SK-N-MC (cell line): ENCODE data around the gene IRGC.
A peak's percentile ranks its signal among the peaks of the same experiment; 100 is the strongest.

Source experiments
- DNase-seq: peaks from one replicate; pipeline ENCODE4 v3.0.0-alpha.2; 2011; ENCODE audit warnings: low read depth, low spot score
- H3K27ac ChIP-seq: fragments of 200-600 bp; sonication (generic); 2 replicates; pipeline ENCODE4 v1.5.1; 2016; ENCODE audit warnings: mixed run types
- H3K36me3 ChIP-seq: fragments of 200-600 bp; sonication (generic); 2 replicates; pipeline ENCODE4 v1.6.1; 2017; ENCODE audit warnings: antibody characterized with exemption, low read length, mixed read lengths; ENCODE audit not compliant: insufficient read depth
- H3K4me3 ChIP-seq: fragments of 200-600 bp; sonication (generic); 2 replicates; pipeline ENCODE4 v1.5.1; 2016
- H3K9ac ChIP-seq: fragments of 200-600 bp; sonication (generic); 2 replicates; pipeline ENCODE4 v1.8.0; 2017; ENCODE audit warnings: mixed run types, mixed read lengths; ENCODE audit not compliant: insufficient read length
- H3K9me3 ChIP-seq: fragments of 200-600 bp; sonication (generic); 2 replicates; pipeline ENCODE4 v1.6.1; 2017; ENCODE audit warnings: low read depth, mild to moderate bottlenecking, antibody characterized with exemption, low read length, moderate library complexity, mixed read lengths
- EZH2 ChIP-seq: fragments of 200-600 bp; sonication (generic); IDR thresholded peaks from one replicate; pipeline ENCODE4 v1.6.1; 2017; ENCODE audit warnings: antibody characterized with exemption
- FOXP2 ChIP-seq: optimal IDR thresholded peaks from 2 replicates; pipeline ENCODE3; 2011; ENCODE audit warnings: mild to moderate bottlenecking, moderate library complexity; ENCODE audit not compliant: insufficient read depth; ENCODE audit errors: extremely low read length, control extremely low read depth
- POLR2AphosphoS5 ChIP-seq: IDR thresholded peaks from 2 replicates; pipeline ENCODE4 v1.6.1; 2012; ENCODE audit warnings: mild to moderate bottlenecking, low read depth, low read length, borderline replicate concordance

IRGC gene

GRCh38 chr19:43739439-43740235, 23.8 kb downstream of the IRGC start:
- H3K4me3 ChIP-seq: no peak overlapping the region
- H3K27ac ChIP-seq: no peak overlapping the region
- peaks cover 90% of the 10 kb centered on the region for H3K36me3 ChIP-seq
- DNase-seq: no peak
- H3K9me3 ChIP-seq: no peaks in the 10 kb centered on the region
- TF ChIP-seq EZH2 (no peak), FOXP2 (no peak), POLR2AphosphoS5 (no peak)
- no peak overlapping the region for H3K9ac ChIP-seq

GRCh38 chr19:43741075-43741825, 25.4 kb downstream of the IRGC start:
- H3K36me3 ChIP-seq: peaks cover 90% of the 10 kb centered on the region
- peak overlapping the region; percentile 4 for H3K9ac ChIP-seq
- TF ChIP-seq EZH2 (no peak), POLR2AphosphoS5 (no peak), FOXP2 (no peak)
- no peak overlapping the region for H3K27ac ChIP-seq
- H3K9me3 ChIP-seq: no peaks in the 10 kb centered on the region
- no peak for DNase-seq
- no peak overlapping the region for H3K4me3 ChIP-seq

GRCh38 chr19:43743059-43743458, 27.2 kb downstream of the IRGC start:
- Histone ChIP-seq H3K27ac (no peak overlapping the region), H3K4me3 (no peak overlapping the region), H3K36me3 (peaks cover 93% of the 10 kb centered on the region), H3K9me3 (no peaks in the 10 kb centered on the region), H3K9ac (no peak overlapping the region)
- DNase-seq: no peak
- TF ChIP-seq POLR2AphosphoS5: no peak

GRCh38 chr19:43747557-43748204, 31.8 kb downstream of the IRGC start:
- Histone ChIP-seq H3K4me3 (no peak overlapping the region), H3K9ac (no peak overlapping the region), H3K9me3 (no peaks in the 10 kb centered on the region), H3K27ac (no peak overlapping the region), H3K36me3 (peaks cover 87% of the 10 kb centered on the region)
- no peak for TF ChIP-seq FOXP2
- TF ChIP-seq POLR2AphosphoS5: no peak
- no peak for TF ChIP-seq EZH2
- DNase-seq: no peak

GRCh38 chr19:43748205-43748594, 32.3 kb downstream of the IRGC start:
- H3K27ac ChIP-seq: no peak overlapping the region
- no peaks in the 10 kb centered on the region for H3K9me3 ChIP-seq
- no peak overlapping the region for H3K4me3 ChIP-seq
- DNase-seq: no peak
- H3K36me3 ChIP-seq: peaks cover 86% of the 10 kb centered on the region
- no peak for TF ChIP-seq POLR2AphosphoS5
- no peak for TF ChIP-seq EZH2
- TF ChIP-seq FOXP2: no peak
- no peak overlapping the region for H3K9ac ChIP-seq

GRCh38 chr19:43748685-43749084, 32.8 kb downstream of the IRGC start:
- Histone ChIP-seq H3K9ac (no peak overlapping the region), H3K36me3 (peaks cover 81% of the 10 kb centered on the region), H3K4me3 (no peak overlapping the region), H3K9me3 (no peaks in the 10 kb centered on the region), H3K27ac (no peak overlapping the region)
- DNase-seq: no peak
- TF ChIP-seq FOXP2 (no peak), EZH2 (no peak), POLR2AphosphoS5 (no peak)

GRCh38 chr19:43749152-43749551, 33.3 kb downstream of the IRGC start:
- Histone ChIP-seq H3K9ac (no peak overlapping the region), H3K9me3 (no peaks in the 10 kb centered on the region), H3K36me3 (peaks cover 77% of the 10 kb centered on the region), H3K27ac (no peak overlapping the region), H3K4me3 (no peak overlapping the region)
- no peak for TF ChIP-seq POLR2AphosphoS5
- DNase-seq: no peak

- H3K36me3 ChIP-seq: peaks cover 71% of the 10 kb centered on the region
- H3K27ac ChIP-seq: no peak overlapping the region
- no peak for DNase-seq
- no peaks in the 10 kb centered on the region for H3K9me3 ChIP-seq
- H3K9ac ChIP-seq: no peak overlapping the region
- TF ChIP-seq FOXP2 (no peak), POLR2AphosphoS5 (no peak), EZH2 (no peak)
- H3K4me3 ChIP-seq: no peak overlapping the region
Measured at GRCh38 chr19:43749898-43750297, 34.0 kb downstream of the IRGC start.
